ENCODE results near the gene BCDIN3D.
"Not testable (repeated sequence)": the region's sequence is repeated elsewhere in the genome, so short reads cannot be mapped to it uniquely, and the experiment has no call there.

Gene BCDIN3D, protein sequence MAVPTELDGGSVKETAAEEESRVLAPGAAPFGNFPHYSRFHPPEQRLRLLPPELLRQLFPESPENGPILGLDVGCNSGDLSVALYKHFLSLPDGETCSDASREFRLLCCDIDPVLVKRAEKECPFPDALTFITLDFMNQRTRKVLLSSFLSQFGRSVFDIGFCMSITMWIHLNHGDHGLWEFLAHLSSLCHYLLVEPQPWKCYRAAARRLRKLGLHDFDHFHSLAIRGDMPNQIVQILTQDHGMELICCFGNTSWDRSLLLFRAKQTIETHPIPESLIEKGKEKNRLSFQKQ

DNA sequence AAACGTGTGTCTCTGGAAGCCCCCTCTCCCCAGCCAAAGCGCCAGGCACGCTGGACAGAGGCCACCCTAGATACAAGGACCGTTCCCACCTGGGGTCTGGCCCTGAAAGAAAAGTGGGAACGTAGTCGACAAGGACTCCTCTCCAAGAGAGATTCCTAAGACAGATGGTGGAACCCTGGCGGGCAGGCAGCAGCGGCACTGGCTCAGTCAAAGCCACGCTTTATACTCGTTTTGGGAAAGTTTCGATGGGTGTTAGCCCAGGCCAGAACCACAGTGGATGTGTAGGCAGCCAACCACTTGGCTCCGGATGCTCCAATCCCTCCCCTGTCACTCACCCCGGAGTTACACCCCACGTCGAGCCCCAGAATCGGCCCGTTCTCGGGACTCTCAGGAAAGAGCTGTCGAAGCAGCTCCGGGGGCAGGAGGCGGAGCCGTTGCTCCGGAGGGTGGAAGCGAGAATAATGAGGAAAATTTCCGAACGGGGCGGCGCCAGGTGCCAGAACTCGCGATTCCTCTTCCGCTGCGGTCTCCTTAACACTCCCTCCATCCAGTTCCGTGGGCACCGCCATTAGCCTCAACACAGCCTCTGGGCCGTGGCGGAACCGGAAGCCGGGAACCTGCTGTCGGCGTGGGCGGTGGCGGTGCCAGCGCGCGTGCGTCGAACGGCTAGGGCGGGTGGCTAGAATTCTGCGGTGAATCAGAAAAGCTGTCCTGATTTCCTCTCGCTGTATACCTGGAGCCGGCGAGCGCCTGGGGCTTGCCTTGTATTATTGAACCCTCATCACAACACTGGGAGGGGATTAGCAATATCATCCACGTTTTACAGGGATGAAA lies at the start of gene BCDIN3D:
Gene BCDIN3D (minus strand): TSS at position 588 of the 834 bp plus-strand sequence. CDS start 19 bp downstream, at position 569.
- DNase-seq (ENCODE audit: low read depth), result peak; percentile 92

DNA sequence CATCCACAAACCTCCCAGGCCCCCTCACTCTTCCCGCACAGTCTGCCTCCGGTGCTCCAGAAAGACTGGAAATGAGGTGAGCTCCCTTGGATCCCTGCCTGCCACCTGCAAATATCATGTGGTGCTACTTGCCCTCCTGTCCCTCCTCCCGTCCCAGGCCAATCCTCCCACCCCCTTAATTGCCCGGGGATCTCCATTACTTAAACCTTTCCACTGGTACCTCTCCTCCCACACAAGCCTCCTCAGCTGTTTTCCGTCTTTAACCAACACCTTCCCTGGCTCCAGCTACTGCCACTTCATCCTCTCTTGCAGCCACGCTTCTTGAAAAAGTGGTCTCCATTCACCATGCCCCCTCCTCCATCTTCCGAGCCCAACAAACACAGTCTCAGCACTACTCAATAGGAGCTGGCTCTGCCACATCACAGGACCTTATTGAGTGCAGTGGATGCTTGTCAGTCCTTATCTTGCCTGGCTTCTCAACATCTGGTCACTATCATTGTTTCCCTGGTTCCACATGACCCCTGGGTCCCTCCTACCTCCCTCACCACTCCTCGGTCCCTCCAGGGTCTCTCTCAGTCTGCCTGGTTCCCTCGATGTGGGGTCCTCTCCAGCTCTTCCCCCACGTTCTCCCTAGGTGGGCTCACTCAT lies 49.3 kb upstream of the BCDIN3D start:
- DNase-seq (ENCODE audit: low read depth), result no peak

DNA sequence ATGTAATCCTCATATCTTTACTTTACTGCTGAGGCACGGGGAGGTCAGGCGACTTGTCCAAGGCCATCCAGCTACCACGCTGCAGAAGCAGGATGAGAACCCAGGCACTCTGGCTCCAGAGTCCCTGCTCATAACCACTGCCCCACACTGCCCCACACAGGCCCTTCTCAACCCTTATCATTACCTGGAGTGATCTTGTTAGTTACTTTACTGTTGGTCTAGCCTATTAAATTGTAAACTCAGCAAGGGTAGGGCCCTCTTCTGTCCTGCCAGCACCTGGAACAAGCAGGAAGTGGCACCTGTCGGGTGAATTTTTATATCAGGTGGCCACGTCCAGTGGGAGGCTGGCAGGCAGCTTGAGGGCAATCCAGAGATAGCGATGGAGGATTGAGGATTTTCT lies 48.6 kb upstream of the BCDIN3D start:
- no peak for DNase-seq (ENCODE audit: low read depth)

DNA sequence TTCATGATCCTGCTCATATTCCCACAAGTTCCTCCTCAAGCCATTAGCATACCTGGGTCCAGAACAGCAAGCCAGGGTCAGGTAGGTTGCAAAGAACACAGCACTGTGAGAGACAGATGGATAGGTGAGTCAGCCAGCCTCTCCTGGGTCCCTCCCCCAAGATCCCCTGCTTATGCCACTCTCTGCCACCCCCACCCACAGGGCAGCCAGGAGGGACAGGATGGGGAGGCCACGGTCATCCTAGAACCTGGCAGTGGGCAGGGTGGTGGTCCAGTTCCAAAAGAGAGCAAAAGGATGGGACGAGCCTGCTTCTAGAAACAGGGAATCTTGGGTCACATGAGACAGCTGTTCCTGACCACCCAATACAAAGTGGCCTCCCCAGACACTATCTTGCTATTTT lies 48.1 kb upstream of the BCDIN3D start:
- no peak for DNase-seq (ENCODE audit: low read depth)

DNA sequence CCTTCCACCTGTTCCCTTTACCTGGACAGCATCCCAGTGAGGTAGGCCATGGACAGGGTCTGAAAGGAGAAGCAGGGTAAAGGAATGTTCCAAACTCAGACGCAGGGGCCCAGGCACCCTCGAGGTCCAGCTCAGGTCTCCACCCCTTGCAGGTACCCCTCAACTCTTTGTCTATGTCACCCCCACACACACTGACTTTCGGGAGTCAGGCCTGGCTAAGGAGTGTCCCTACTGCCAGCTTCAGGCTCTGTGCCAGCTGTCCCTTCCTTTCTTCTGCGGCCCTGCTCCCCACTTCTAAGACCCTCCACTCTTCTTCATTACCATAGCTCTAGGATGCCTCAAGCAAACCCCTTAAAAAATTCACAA lies 47.2 kb upstream of the BCDIN3D start:
- DNase-seq (ENCODE audit: low read depth), result no peak

DNA sequence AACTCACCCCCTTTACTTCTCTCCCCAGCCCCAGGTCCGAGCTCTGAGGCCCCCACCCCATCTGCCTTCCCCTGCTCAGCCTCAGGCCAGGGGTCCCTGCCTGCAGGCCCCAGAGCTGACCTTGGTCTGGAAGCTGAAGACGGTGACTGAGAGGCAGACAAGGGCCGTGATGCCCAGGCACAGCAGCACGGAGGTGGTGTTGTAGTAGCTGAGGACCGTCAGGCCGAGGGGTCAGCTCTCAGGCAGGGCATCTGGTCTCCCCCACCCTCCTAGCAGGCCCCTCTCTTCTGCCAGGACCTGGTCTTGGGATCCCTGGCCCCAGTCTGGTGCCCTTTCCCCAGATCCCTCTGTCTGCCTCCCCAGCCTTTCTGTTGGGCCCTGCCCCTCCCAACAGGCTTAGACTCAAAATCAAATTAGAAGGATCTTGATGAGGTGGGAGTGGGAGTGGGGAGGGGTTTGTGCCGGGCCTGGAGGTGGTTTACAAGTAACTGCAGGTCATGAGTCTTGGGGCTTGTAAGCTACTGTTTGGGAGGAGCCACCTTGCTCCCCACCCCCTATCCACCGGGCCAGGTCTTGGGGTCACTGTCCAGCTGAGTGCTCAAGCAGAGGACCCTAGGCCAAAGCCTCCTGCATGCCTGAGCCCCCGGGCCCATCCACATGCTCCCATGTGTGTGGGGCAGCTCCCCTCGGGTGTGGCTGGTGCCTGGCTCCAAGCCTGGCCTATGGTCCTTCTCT lies 46.6 kb upstream of the BCDIN3D start:
- DNase-seq (ENCODE audit: low read depth), result no peak

DNA sequence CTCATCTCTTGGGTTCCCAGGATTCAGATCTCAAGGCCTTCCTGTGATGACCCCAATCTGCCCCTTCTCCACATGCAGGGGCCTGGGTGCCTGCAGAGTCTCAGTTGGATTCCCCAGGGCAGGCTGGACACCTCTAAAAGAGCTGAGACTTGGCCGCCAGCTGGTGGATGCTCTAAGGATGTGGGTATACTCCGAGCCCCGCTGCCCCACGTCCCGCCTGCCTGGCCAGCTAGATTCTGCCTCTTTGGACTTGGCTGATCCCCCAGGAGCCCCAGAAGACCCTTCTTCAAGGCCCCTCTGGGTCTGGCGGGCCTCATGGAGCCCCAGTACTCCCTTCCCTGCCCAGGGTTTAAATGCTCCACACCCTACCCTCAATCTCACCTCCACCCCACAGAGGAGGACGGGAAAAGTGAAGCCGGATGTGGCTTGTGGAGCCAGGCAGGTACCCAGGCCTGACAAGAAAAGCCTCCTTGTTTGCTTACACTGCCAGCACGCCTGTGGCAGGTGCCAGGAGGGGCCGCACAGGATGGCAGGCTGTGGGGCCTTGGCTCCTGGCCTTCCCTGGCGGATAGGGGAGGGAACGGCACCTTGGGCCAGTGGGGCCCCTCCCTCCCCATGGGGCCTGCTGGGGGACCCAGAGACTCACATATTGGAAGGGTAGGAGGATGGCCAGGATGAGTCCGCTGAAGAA lies 45.7 kb upstream of the BCDIN3D start:
- DNase-seq (ENCODE audit: low read depth), result no peak

DNA sequence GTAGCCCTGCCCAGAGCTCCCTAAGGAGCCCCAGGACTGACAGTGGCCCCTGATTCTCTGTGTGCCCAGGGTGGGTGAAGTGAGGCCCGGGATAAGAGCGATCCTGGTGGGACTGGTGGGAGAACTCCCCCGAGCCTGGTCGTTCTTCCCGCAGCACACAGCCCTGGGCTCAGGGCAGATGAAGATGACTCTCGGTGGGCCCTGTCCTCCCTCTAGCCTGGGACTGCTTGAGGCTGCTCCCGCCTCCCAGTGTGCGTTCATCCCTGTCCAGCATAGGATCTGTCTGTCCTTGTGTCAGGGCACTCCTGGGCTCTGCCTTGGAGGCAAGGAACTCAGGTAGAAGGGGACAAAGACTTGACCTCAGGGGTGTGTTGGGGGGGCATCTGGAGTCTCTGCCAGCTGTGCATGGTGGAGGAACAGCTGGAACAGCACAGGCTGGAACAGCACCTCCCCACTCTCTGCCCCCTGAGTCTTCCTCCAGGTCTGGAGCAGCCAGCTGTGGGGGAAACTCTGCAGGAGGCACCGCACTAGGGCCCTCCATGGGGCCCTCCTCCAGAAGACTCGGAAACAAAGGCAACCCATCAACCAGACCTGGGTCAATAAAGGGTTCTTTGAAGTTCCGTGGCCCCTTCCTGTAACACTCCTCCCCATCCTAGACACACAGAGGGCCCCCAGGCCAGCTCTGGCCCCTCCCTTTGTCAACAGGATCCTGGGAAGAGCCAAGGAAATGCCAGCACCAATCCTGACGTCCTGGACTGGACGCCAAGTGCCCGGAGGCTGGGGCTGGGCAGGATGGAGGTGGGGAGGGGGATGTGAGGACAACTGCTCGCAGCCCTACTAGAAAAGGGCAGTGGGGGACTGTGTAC lies 44.9 kb upstream of the BCDIN3D start:
- no peak for DNase-seq (ENCODE audit: low read depth)

DNA sequence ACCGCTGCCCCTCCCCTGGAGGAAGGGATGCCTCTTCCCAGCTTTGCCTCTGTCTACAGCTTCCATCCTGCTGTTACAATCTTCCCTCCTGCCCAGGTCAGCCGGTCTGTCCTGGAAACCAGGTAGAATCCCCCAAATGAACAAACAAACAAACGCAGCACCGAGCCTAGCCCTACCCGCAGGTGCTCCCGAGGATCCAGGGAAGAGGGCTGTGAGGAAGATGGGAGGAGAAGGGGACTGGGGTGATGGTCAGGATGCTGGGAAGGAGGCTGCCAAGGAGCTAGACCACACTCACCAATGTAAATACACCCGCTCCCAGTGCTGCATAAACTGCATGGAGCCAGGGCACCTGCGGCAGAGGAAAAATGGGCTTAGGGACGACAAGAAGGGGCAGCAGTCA lies 44.2 kb upstream of the BCDIN3D start:
- DNase-seq (ENCODE audit: low read depth), result no peak

DNA sequence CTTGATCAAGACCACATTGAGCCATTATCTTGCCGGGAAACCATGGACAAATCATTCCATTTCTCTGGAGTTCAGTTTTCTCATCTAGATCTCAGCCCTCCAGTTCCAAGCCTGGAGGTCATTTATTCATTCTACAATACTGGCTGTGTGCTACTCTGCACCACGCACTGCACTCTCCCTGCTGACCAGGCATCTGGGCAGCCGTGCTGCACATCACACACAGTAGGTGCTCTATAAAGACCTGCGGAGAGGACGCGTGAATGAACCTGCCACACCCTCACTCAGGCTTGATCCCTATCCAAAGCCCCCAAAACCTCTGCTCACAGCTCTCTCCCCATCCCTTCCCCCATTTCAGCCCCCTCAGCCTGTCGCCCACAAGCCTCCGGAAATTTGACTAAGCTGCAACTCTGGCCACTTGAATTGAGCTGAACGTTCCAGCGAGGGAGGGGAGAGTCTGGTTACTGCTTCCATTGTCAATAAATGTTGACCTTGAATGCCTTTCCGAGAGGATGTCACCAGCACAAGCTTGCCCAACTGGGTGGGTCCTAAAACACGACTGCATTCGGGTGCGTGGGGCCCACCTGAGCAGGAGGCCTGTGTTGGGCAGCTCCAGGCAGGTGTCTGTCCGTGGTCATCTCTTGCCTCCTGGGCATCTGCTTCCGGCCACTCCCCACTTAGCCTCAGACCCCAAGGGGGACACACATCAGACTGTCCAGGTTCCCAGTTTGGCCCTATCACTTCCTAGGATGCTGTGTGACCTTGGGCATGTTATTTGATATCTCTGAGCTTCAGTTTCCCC lies 43.0 kb upstream of the BCDIN3D start:
- DNase-seq (ENCODE audit: low read depth), result no peak

DNA sequence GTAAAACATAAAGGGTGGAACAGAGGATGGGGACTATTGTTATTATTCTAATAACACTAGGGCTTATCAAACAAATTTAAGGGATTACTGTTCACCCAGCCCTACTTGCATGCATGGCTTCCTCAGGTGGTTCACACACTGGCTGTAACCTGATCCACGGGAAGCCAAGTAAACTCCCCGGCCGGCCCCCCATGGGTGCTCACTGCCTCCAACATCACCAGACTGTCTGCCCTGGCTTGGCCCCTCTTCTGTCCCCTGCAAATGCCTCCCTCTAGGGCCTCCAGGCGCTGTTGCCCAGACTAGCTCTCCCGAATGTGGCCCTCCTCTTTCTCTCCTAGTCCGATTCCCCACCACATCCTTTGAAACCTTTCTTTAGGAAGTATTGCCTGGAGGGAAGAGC lies 42.2 kb upstream of the BCDIN3D start:
- no peak for DNase-seq (ENCODE audit: low read depth)

DNA sequence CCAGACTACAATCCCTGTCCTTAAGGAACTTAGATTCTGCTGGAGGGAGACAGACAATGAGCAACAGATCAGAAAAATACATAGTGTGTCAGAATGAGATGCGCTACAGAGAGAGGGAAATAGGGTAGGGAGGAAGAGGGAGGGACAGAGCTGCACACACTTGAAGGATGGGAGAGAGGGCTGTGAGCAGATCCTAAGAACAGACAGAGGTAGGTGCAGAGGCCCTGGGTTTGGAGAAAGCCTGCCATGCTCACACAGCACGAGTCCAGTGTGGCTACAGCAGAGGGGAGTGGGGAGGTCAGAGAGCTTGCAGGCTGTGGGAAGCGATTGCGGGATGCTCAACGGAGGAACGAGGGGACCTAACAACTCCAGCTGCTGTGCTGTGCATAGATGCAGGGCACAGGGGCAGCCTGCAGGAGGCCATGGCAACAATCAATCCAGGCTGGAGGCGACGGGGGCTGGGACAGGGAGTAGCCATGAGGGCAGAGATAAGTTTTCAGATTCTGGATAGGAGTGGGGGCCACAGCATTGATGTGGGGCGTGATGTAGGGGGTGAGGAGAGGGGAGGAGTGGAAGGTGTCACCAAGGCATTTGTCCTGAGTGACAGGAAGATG lies 40.1 kb upstream of the BCDIN3D start:
- no peak for DNase-seq (ENCODE audit: low read depth)

DNA sequence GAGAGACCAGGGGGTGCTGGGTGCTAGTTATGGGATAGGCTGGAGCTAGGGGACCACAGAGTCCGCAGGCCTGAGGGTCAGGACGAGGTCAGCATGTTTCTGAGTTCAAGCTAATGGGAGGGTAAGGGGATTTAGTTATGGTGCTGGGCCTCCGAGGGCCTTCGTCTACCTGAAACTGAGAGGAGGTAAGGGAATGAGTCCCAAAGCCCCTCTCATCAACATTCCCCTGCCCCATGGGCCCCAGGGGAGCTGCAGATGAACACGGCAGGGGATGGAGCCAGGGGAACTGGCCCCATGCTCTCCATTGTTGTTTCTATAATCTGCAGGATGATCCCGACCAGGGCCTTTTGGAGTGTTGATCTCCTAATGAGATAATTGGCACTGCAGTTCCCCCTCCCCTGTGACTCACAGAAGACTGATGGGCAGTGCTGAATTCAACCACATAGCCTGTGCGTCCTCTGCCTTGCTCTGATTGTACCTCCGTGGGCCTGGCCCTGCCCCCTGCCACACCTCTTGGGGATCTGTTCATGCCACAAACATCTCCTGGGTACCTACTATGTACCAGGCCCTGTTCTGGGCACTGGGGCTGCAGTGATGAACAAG lies 39.4 kb upstream of the BCDIN3D start:
- DNase-seq (ENCODE audit: low read depth), result no peak

DNA sequence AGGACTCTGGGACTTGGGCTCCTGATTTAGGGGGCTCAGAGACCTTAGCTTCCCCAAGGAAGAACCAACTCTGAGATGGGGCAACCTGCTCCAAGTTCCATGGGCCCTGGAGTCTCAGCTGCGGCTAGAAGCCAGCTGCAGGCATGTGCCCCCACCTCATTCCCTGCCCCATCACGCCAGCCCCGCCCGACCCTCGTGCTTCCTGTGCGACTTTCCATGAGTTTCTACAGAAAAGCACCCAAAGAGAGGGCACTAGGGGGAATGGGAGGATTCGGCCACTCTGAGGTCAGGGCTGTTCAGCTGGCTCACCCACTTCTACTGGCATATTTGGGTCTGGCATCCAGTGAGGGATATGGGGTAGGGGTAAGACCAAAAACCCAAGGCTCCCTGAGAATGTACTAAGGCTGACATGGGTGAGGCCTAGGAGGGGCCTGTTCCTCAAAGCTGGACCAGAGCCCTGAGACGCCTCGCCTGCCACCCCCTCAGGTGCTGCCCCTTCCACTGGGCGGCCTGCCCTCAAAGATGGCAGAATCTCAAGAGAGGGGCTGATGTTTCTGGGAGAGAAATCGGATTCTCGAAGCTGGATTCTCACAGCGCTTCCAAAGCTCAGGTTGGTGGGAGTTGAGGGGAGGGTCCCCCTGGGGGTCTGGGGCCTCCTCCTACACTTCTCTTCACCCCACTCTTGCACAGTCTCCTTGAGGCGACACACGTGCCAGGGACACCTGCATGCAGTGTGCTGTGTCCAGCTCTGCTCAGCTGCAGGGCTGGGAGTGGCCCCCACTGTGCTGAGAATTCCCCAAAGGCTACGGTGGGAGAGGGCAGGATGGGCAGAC lies 38.7 kb upstream of the BCDIN3D start:
- no peak for DNase-seq (ENCODE audit: low read depth)

DNA sequence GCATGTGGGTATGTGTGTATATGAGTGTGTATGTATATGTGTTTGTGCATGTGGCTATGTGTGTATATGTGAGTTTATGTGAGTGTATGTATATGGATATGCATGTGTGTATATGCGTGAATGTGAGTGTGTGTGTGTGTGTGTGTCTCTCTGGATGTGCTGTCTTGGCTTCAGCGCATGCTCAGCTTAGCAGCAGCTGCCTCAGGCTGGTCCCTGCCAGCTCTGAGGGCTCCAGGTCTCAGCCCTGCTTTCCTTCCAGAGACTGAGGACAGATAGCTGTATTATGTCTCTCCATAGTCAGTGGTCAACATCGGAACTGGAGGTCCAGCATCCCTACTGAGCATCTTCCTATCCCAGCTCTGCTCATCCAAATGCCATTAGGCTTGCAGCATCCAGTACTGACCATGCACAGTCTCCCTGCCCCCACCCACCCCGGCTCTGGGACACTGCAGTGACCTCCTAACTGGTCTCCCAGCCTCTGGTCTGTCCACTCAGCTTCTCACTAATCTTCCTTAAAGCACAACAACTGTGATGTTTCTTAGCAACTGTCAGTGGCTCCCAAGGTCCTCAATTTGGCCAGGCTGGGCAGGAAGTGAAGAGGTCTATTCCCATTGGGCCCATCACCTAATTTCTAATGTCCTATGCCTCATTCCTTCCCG lies 38.0 kb upstream of the BCDIN3D start:
- DNase-seq (ENCODE audit: low read depth), result no peak

DNA sequence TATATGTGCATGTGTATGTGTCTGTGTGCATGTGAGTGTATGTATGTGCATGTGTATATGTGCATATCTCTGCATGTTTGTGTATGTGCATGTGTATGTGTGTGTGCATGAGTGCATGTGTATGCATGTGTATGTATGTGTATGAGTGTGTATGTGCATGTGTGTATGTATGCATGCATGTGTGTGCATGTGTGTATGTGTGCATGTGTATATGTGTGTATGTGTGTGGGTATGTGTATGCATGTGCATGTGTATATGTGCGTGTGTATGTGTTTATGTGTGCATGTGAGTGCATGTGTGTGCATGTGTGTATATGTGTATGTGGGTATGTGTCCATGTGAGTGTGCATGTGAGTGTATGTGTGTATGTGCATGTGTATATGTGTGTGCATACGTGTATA lies 36.2 kb upstream of the BCDIN3D start:
- not testable (repeated sequence) for DNase-seq (ENCODE audit: low read depth)

DNA sequence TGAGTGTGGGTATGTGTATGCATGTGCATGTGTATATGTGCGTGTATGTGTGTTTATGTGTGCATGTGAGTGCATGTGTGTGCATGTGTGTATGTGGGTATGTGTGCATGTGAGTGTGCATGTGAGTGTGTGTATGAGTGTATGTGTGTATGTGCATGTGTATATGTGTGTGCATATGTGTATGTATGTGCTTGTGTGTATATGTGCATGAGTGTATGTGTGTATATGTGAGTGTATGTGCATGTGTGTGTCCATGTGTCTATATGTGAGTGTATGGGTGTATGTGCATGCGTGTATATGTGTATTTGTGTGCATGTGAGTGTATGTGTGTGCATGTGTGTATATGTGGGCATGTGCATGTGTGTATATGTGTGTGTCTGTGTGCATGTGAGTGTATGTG lies 35.1 kb upstream of the BCDIN3D start:
- DNase-seq (ENCODE audit: low read depth), result no peak

DNA sequence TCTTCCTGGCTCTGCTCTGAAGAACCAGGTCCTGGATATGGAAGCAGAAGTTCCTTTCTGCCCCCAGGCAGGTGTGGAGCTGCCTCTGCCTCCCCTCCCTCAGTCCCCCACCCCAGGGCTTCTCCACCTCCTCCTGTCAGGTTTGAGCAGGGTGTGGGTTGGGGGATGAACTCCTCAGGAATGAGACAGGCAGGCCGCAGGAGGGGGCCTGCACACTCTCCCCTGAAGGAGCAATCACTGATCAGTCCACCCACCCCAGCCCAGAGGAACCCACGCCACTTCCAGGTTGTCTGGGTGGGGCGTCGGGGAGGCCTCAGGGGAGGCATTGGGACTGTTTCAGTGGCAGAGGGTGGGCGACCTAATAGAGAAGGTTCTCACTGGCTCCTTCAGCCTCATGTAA lies 34.2 kb upstream of the BCDIN3D start:
- DNase-seq (ENCODE audit: low read depth), result no peak
